ENCODE results near the gene SKIDA1.

Gene SKIDA1

GRCh38 chr10:21473541-21473940, 51.9 kb downstream of the SKIDA1 start:
- DNase-seq, result no peak

- DNase-seq, result no peak
Measured at GRCh38 chr10:21473135-21473534, 52.3 kb downstream of the SKIDA1 start.

GRCh38 chr10:21468086-21468485, 57.4 kb downstream of the SKIDA1 start:
- DNase-seq, result no peak

GRCh38 chr10:21467633-21468032, 57.8 kb downstream of the SKIDA1 start:
- DNase-seq, result no peak

GRCh38 chr10:21464134-21464533, 61.3 kb downstream of the SKIDA1 start:
- DNase-seq, result no peak

All from CD4-positive, alpha-beta T cell treated with Interleukin-21 for 1 hour (primary cell).